Fibroblast of gingiva (primary cell): Measurements from ENCODE around the gene NADK.
"Not testable (repeated sequence)": the region's sequence is repeated elsewhere in the genome, so short reads cannot be mapped to it uniquely, and the experiment has no call there.

ENCODE experiments used
- DNase-seq: peaks from one replicate; pipeline ENCODE4 v3.0.0-alpha.2; 2011; ENCODE audit warnings: low read depth

Gene NADK

GRCh38 chr1:1704284-1704957, 73.8 kb downstream of the NADK start:
- DNase-seq = not testable (repeated sequence)

GRCh38 chr1:1703796-1704195, 74.5 kb downstream of the NADK start:
- DNase-seq = no peak

- not testable (repeated sequence) for DNase-seq
These were observed 75.8 kb downstream of the NADK start for GRCh38 chr1:1702506-1702905.
